Measurements from ENCODE around the gene CYTH3.

- TF ChIP-seq CTCF (IDR thresholded peaks at IDR 0.05) (no peak), ZFX (IDR thresholded peaks at IDR 0.05; ENCODE audit: borderline replicate concordance) (no peak)
Measured at GRCh38 chr7:6258440-6259182, 13.8 kb downstream of the CYTH3 start.

Data from 22Rv1 (cell line).